ENCODE measurements around the gene RASA1. TPM values are rescaled to one million over a fixed set of nuclear protein-coding genes. Genes with fewer than 3 reads are reported as not detected.

Gene RASA1
- total RNA-seq, 1 experiment from 2014 or later: 23.9 TPM

DNA sequence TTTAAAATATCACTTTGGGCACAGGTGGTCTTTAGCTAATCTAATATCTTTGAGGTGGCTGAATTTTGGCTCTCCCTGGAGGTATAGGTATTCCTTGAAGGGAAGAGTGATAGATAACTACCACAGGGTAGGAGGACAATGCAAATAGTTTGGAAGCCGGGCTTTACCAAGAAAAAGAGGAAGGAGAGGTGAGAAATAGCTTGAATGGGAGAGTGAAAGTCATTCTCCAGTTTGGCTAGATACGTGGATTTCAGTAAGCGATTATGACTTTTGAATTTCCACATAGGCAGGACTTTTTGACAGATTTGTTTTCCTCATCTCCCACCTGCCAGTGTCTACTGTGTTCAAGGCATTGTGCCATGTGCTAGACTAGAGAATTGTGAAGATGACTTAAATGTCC is 45.5 kb downstream of the RASA1 start (continued):
- TF ChIP-seq CTCF (IDR thresholded peaks at IDR 0.05 in 2 of 3, conservative IDR thresholded peaks at IDR 0.05 in 1 of 3; ENCODE audit: borderline replicate concordance in 1 of 3, insufficient read depth in 1 of 3, low read depth in 2 of 3, low read length in 2 of 3) (no peak), POLR2A (IDR thresholded peaks at IDR 0.05; ENCODE audit: borderline replicate concordance, extremely low read depth, insufficient read depth, insufficient read length) (no peak), RAD21 (IDR thresholded peaks at IDR 0.05; ENCODE audit: low read depth) (no peak), SRF (IDR thresholded peaks at IDR 0.05; ENCODE audit: low read depth) (no peak), TCF7L2 (IDR thresholded peaks at IDR 0.05; ENCODE audit: borderline replicate concordance, extremely low read depth, insufficient read depth, insufficient read length) (no peak), POLR2AphosphoS5 (IDR thresholded peaks at IDR 0.05; ENCODE audit: low read depth, low read length) (no peak)

- H3K27ac ChIP-seq (ENCODE audit: low read depth, low read length): no peak overlapping the region
- intact Hi-C loops (cut with micrococcal nuclease): no loop called here
- no TSS peak for BruUV-seq (replicated peaks)
- H2AFZ ChIP-seq (ENCODE audit: low read depth, low read length, poor library complexity, severe bottlenecking): no peak overlapping the region
- no peak for ATAC-seq
- H3K9ac ChIP-seq (ENCODE audit: low read length): no peak overlapping the region
- H3K9me2 ChIP-seq (ENCODE audit: insufficient read depth): no peaks in the 10 kb centered on the region
- CTCF ChIA-PET: no interaction called here
- peaks cover 8% of the 10 kb centered on the region; the same call in 1 of the 2 replicates for H4K20me1 ChIP-seq (ENCODE audit: insufficient read depth)
- POLR2A ChIA-PET: no interaction called here
- H3K4me3 ChIP-seq (replicated peaks in 1 of 2; ENCODE audit: low read depth in 1 of 2, low read length in 2 of 2): no peak overlapping the region
- H3K9me3 ChIP-seq (ENCODE audit: control insufficient read depth in 1 of 2, insufficient read depth in 1 of 2, low read depth in 1 of 2, low read length in 2 of 2): no peaks in the 10 kb centered on the region; a peak in 1 of 4 replicates
- H3K79me2 ChIP-seq (ENCODE audit: insufficient read depth, low read length): peaks cover 74% of the 10 kb centered on the region
- no peaks in the 10 kb centered on the region for H3K27me3 ChIP-seq (ENCODE audit: insufficient read depth, low read length)
- no peaks in the 10 kb centered on the region; a peak in 1 of 4 replicates for H3K36me3 ChIP-seq (ENCODE audit: control insufficient read depth in 1 of 2, insufficient read depth in 2 of 2, low read length in 2 of 2)
- no peaks in the 10 kb centered on the region for H3K4me1 ChIP-seq (ENCODE audit: control insufficient read depth in 1 of 2, insufficient read depth in 2 of 2, low read length in 2 of 2)
- RAD21 ChIA-PET (ENCODE audit: low non-redundant PET in 1 of 2, low total read pairs in 2 of 2, uncharacterized antibody in 2 of 2, unreplicated experiment in 2 of 2): no interaction called here
- H3K4me2 ChIP-seq (ENCODE audit: low read length): no peak overlapping the region
- DNase-seq (ENCODE audit: low read depth, low spot score): no peak
- TF ChIP-seq, protein P1, sequence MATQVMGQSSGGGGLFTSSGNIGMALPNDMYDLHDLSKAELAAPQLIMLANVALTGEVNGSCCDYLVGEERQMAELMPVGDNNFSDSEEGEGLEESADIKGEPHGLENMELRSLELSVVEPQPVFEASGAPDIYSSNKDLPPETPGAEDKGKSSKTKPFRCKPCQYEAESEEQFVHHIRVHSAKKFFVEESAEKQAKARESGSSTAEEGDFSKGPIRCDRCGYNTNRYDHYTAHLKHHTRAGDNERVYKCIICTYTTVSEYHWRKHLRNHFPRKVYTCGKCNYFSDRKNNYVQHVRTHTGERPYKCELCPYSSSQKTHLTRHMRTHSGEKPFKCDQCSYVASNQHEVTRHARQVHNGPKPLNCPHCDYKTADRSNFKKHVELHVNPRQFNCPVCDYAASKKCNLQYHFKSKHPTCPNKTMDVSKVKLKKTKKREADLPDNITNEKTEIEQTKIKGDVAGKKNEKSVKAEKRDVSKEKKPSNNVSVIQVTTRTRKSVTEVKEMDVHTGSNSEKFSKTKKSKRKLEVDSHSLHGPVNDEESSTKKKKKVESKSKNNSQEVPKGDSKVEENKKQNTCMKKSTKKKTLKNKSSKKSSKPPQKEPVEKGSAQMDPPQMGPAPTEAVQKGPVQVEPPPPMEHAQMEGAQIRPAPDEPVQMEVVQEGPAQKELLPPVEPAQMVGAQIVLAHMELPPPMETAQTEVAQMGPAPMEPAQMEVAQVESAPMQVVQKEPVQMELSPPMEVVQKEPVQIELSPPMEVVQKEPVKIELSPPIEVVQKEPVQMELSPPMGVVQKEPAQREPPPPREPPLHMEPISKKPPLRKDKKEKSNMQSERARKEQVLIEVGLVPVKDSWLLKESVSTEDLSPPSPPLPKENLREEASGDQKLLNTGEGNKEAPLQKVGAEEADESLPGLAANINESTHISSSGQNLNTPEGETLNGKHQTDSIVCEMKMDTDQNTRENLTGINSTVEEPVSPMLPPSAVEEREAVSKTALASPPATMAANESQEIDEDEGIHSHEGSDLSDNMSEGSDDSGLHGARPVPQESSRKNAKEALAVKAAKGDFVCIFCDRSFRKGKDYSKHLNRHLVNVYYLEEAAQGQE (IDR thresholded peaks at IDR 0.05; ENCODE audit: low read depth): no peak
- TF ChIP-seq, protein P2, sequence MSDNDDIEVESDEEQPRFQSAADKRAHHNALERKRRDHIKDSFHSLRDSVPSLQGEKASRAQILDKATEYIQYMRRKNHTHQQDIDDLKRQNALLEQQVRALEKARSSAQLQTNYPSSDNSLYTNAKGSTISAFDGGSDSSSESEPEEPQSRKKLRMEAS (IDR thresholded peaks at IDR 0.05): no peak
- TF ChIP-seq EZH2 (IDR thresholded peaks at IDR 0.05) (no peak), POLR2AphosphoS5 (IDR thresholded peaks at IDR 0.05; ENCODE audit: low read depth, low read length) (no peak), ZNF274 (IDR thresholded peaks at IDR 0.05; ENCODE audit: low read depth, low read length) (no peak), EZH2phosphoT487 (IDR thresholded peaks at IDR 0.05; ENCODE audit: borderline replicate concordance) (no peak), RAD21 (IDR thresholded peaks at IDR 0.05; ENCODE audit: low read depth) (no peak), CEBPB (IDR thresholded peaks at IDR 0.05; ENCODE audit: low read depth) (no peak), YY1 (IDR thresholded peaks at IDR 0.05; ENCODE audit: extremely low read depth, insufficient replicate concordance, low read depth, low read length) (no peak), ZFX (IDR thresholded peaks at IDR 0.05) (no peak), EGR1 (IDR thresholded peaks at IDR 0.05; ENCODE audit: low read depth) (no peak), CBX3 (IDR thresholded peaks at IDR 0.05; ENCODE audit: low read depth) (no peak), SRF (IDR thresholded peaks at IDR 0.05; ENCODE audit: low read depth) (no peak), ZBTB33 (IDR thresholded peaks at IDR 0.05; ENCODE audit: extremely low read depth, insufficient replicate concordance, low read length) (no peak), SP1 (IDR thresholded peaks at IDR 0.05; ENCODE audit: low read depth) (no peak), POLR2A (IDR thresholded peaks at IDR 0.05; ENCODE audit: borderline replicate concordance, extremely low read depth, insufficient read depth, insufficient read length) (no peak), ELF1 (IDR thresholded peaks at IDR 0.05; ENCODE audit: borderline replicate concordance, low read depth) (no peak)
Measured at GRCh38 chr5:87319469-87319868, 51.8 kb downstream of the RASA1 start.

Measured in HCT116 (cell line).